GM19324 (cell line): Measurements from ENCODE around the gene TMEM129.

ENCODE experiments used
- ATAC-seq: cut with Tn5 transposase; IDR thresholded peaks from one replicate; pipeline ENCODE4 v1.9.1; 2021; ENCODE audit warnings: mild to moderate bottlenecking, moderate library complexity; ENCODE audit not compliant: unreplicated experiment, low FRiP score

The TMEM129 gene

GRCh38 chr4:1745697-1746096 lies 24.6 kb upstream of the TMEM129 start:
- no peak for ATAC-seq

GRCh38 chr4:1745165-1745564 lies 24.0 kb upstream of the TMEM129 start:
- no peak for ATAC-seq

GRCh38 chr4:1744552-1744951 lies 23.4 kb upstream of the TMEM129 start:
- ATAC-seq = no peak

- ATAC-seq = no peak
These were observed 22.9 kb upstream of the TMEM129 start for GRCh38 chr4:1743975-1744374.

- no peak for ATAC-seq
These were observed 22.4 kb upstream of the TMEM129 start for GRCh38 chr4:1743551-1743950.

GRCh38 chr4:1741208-1741607 lies 20.1 kb upstream of the TMEM129 start:
- no peak for ATAC-seq

- no peak for ATAC-seq
These were observed 19.0 kb upstream of the TMEM129 start for GRCh38 chr4:1740021-1740545.

- ATAC-seq = no peak
These were observed 18.2 kb upstream of the TMEM129 start for GRCh38 chr4:1739358-1739757.

- no peak for ATAC-seq
These were observed 17.3 kb upstream of the TMEM129 start for GRCh38 chr4:1738410-1738809.

GRCh38 chr4:1737666-1738065 lies 16.5 kb upstream of the TMEM129 start:
- ATAC-seq = no peak

- no peak for ATAC-seq
These were observed 15.7 kb upstream of the TMEM129 start for GRCh38 chr4:1736812-1737211.

GRCh38 chr4:1735215-1735614 lies 14.1 kb upstream of the TMEM129 start:
- no peak for ATAC-seq

- no peak for ATAC-seq
These were observed 11.8 kb upstream of the TMEM129 start for GRCh38 chr4:1732911-1733310.

GRCh38 chr4:1731180-1731579 lies 10.1 kb upstream of the TMEM129 start:
- ATAC-seq = no peak

- no peak for ATAC-seq
These were observed 9.5 kb upstream of the TMEM129 start for GRCh38 chr4:1730532-1731135.

GRCh38 chr4:1728061-1728980 lies 7.2 kb upstream of the TMEM129 start:
- ATAC-seq = no peak

- no peak for ATAC-seq
These were observed 6.3 kb upstream of the TMEM129 start for GRCh38 chr4:1727117-1728031.

- ATAC-seq = no peak
These were observed 5.2 kb upstream of the TMEM129 start for GRCh38 chr4:1726146-1726934.

- no peak for ATAC-seq
These were observed 4.4 kb upstream of the TMEM129 start for GRCh38 chr4:1725521-1725920.
